Small intestine (tissue), 7 donors: ENCODE results near the gene FAM185A. TPM values are rescaled to one million over a fixed set of nuclear protein-coding genes. Genes with fewer than 3 reads are reported as not detected.

Experiments used
- DNase-seq, 2 donors: peaks; one replicate each; pipeline versions ENCODE4 v3.0.0 to v3.0.0-alpha.2; 2013
- FAIRE-seq: peaks from 2 replicates; lab custom pipeline; 2012; peaks lifted over from hg19 to GRCh38; lab: Jason Lieb, UNC
- H3K27ac ChIP-seq, 3 donors: one replicate each; pipeline ENCODE4 v1.5.1; 2013; ENCODE audit warnings: low read length in 2 of 3, mild to moderate bottlenecking in 2 of 3, control low read depth in 1 of 3, inconsistent platforms in 1 of 3, low read depth in 1 of 3, moderate library complexity in 1 of 3
- H3K27me3 ChIP-seq, 3 donors: one replicate each; pipeline ENCODE4 v1.6.1; 2013; ENCODE audit warnings: low read length in 3 of 3, inconsistent platforms in 1 of 3; ENCODE audit not compliant: control insufficient read depth in 3 of 3, insufficient read depth in 3 of 3
- H3K36me3 ChIP-seq, 3 donors: one replicate each; pipeline ENCODE4 v1.6.1; 2013; ENCODE audit warnings: low read length in 3 of 3, inconsistent platforms in 1 of 3, low read depth in 1 of 3, mild to moderate bottlenecking in 1 of 3, moderate library complexity in 1 of 3; ENCODE audit not compliant: control insufficient read depth in 3 of 3, insufficient read depth in 2 of 3
- H3K4me1 ChIP-seq, 3 donors: one replicate each; pipeline ENCODE4 v1.6.1; 2013; ENCODE audit warnings: low read length in 2 of 3, inconsistent platforms in 1 of 3, low read depth in 1 of 3, mild to moderate bottlenecking in 1 of 3, moderate library complexity in 1 of 3; ENCODE audit not compliant: control insufficient read depth in 3 of 3, insufficient read depth in 2 of 3
- H3K4me3 ChIP-seq, 3 donors: one replicate each; pipeline ENCODE4 v1.5.1; 2013; ENCODE audit warnings: low read length in 3 of 3, control low read depth in 1 of 3, inconsistent platforms in 1 of 3, low read depth in 1 of 3, mild to moderate bottlenecking in 1 of 3, moderate library complexity in 1 of 3
- H3K9me3 ChIP-seq, 2 donors: one replicate each; pipeline ENCODE4 v1.6.1; 2013; ENCODE audit warnings: low read depth in 1 of 2, low read length in 1 of 2; ENCODE audit not compliant: control insufficient read depth in 2 of 2, insufficient read depth in 1 of 2
- WGBS, 3 donors: extraction: QIAGEN DNeasy Blood & Tissue Kit; methylation state at CpG; one replicate each; pipeline ENCODE4 v1.1.7; 2013; 5-methylcytosine and 5-hydroxymethylcytosine counted together
- polyA plus RNA-seq, 4 donors: library from polyadenylated mRNA; stranded (reverse) in 3 of 4; unstranded in 1 of 4; fragments of 200-250 nt in 3 of 4; fragments of 120-200 nt in 1 of 4; gene quantifications; one replicate each; pipeline versions ENCODE4 v1.2.1 to v1.2.3, GENCODE V29; 2013
- donor health status: healthy with polysubstance abuse.
- donor health status: control.
- donor health status: control.
- donor health status: Bipolar disorder and iron deficiency.
- donor health status: healthy.

Gene FAM185A
- polyA plus RNA-seq, 4 donors, result 5.4 to 7.5 (median 6.1) TPM

DNA sequence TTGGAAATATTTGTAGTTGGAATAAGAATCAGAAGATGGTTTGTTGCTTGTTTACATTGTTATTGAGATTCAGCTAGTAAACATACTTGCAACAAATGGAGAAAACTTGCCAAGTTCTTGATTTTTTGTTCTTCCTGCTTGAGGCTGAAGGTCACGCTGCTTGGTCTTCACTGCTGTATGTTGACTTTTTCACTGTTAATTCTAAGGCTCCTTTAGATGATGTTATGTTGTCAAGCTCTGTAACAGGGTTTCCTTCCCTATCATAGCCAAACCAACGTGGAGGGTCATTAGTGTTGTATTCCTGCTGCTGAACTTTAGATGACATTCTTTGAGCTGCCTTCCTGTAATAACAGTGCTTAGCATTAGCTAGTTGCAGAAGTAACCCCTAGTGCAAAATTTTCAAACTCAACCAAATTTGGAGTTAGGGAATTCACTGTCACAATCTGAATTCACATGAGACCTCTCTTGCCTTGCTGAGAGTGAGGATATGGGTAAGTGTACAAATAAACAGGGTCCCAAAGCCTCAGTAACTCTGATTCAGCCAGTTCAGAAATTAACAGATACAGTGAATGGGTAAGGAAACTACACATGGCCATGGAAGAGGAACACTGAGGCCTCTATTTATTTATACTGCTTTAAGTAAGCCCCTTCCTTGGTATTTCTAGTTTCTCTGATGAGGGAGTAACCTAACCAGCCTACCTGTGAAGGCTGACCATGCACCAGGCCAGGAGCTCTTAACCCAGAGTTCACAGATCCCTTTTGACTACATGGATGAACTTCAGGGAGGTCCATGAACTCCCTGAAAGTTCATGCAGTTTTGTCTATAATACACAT is 64.6 kb downstream of the FAM185A start:
- FAIRE-seq (no peak), DNase-seq (no peak)
- no peak overlapping the region for H3K27ac ChIP-seq
- H3K4me3 ChIP-seq, result no peak overlapping the region
- no peaks in the 10 kb centered on the region for H3K27me3 ChIP-seq
- H3K9me3 ChIP-seq, result no peaks in the 10 kb centered on the region
- peaks cover 0 to 4% (median 2%) of the 10 kb centered on the region in 3 donors for H3K36me3 ChIP-seq
- peaks cover 0 to 3% (median 0%) of the 10 kb centered on the region in 3 donors for H3K4me1 ChIP-seq
- WGBS, 3 donors, result 68 to 88% (median 84%) methylated on average over 2 of the region's 2 CpGs

DNA sequence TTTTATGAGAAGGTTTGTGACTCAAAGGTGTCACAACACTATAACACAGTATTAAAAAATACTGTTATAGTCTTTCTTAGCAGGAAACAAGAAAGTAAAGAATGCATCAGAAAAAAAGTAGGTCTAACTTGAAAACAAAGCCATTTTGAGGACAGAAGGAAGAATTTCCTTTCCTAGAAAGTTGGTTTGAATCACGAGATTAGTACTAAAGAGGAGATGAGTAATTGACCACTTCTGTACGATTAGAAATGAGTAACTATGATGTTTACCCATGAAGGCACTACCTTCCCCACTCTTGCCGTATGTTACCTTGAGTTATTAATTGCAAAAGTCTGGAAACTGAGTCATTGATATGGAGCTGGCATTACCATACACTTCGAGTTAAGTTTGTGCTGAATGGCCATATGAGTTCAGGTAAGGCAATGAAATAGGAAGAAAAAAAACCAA is 65.2 kb downstream of the FAM185A start:
- DNase-seq (no peak), FAIRE-seq (no peak)
- Histone ChIP-seq H3K27me3 (no peaks in the 10 kb centered on the region), H3K4me3 (no peak overlapping the region), H3K9me3 (no peaks in the 10 kb centered on the region), H3K36me3 (peaks cover 0 to 4% (median 0%) of the 10 kb centered on the region in 3 donors), H3K27ac (no peak overlapping the region), H3K4me1 (peaks cover 0 to 3% (median 0%) of the 10 kb centered on the region in 3 donors)
- 71 to 85% (median 77%) methylated on average over 4 of the region's 4 CpGs for WGBS, 3 donors

DNA sequence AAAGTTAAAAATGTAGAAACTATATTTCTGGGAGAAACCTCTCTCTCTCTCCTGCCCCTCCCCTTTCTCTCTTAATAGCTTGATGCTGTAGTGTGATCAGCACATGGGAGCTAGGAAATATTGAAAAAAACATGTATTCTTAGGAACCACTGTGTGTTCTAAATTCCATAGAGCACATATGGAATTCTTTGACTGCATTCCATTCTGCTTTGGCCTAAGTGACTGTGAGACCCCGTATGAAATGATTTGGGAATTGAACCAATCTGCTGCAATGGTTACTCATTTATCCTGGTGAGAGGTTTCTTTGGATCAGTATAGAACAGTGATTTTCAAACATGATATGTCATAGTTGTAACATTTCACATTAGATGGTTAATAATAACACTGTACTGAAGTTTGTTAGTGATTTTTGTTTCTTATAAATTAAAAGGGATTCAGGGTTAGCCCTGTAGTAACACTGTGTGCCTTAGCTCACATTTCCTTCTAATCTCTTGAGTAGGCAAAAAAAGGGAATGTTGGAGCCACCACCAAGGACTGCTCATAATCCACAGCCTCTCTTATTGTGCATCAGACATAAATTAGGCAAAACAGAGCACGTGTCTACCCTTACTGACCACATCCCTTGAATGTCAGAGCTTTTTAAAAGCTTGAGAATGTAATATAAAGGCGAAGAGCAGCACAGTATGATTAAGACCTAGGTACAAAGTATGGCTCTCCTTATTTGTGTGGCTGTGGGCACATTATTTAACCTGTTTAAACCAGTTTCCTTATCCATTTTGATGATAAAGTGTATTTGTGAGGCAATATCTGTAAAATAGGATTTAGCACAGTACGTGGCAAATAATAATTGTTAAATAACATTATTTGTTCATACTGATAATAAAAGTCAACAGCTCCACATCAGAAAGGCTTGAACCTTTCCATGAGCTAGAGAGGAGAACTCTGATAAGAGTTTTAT is 69.1 kb downstream of the FAM185A start:
- peaks cover 0 to 2% (median 0%) of the 10 kb centered on the region in 3 donors for H3K36me3 ChIP-seq
- H3K27ac ChIP-seq, result no peak overlapping the region
- H3K4me3 ChIP-seq, result no peak overlapping the region
- DNase-seq, result no peak
- no peaks in the 10 kb centered on the region for H3K4me1 ChIP-seq
- FAIRE-seq, result no peak
- WGBS, 3 donors, result 81 to 84% (median 83%) methylated on average over 4 of the region's 4 CpGs
- no peaks in the 10 kb centered on the region for H3K9me3 ChIP-seq
- H3K27me3 ChIP-seq, result no peaks in the 10 kb centered on the region

DNA sequence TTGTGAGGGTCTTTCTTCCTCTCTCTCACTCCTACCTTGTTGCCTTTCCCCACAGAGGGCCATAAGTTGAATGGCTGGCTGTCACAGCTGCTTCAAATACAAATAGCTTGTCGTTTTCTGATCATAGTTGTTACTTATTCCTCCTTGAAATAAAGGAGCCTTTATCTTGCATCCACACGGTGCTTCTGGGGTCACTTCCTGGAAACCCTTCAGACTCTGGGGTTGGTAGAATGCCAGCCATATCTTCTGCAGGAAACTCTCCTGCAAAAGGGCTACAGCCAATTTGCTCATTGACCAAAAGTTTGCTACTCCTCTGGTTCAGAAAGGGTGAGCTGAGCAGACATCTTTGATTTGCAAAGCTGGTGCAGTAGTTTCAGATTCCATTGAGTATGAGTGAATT is 70.4 kb downstream of the FAM185A start:
- H3K27me3 ChIP-seq, result no peaks in the 10 kb centered on the region
- H3K9me3 ChIP-seq, result no peaks in the 10 kb centered on the region
- peaks cover 0 to 2% (median 0%) of the 10 kb centered on the region in 3 donors for H3K36me3 ChIP-seq
- WGBS, 3 donors, result 43 to 45% (median 44%) methylated on average over 2 of the region's 2 CpGs
- H3K4me1 ChIP-seq, result no peaks in the 10 kb centered on the region
- no peak for DNase-seq
- H3K4me3 ChIP-seq, result no peak overlapping the region
- no peak for FAIRE-seq
- H3K27ac ChIP-seq, result no peak overlapping the region

DNA sequence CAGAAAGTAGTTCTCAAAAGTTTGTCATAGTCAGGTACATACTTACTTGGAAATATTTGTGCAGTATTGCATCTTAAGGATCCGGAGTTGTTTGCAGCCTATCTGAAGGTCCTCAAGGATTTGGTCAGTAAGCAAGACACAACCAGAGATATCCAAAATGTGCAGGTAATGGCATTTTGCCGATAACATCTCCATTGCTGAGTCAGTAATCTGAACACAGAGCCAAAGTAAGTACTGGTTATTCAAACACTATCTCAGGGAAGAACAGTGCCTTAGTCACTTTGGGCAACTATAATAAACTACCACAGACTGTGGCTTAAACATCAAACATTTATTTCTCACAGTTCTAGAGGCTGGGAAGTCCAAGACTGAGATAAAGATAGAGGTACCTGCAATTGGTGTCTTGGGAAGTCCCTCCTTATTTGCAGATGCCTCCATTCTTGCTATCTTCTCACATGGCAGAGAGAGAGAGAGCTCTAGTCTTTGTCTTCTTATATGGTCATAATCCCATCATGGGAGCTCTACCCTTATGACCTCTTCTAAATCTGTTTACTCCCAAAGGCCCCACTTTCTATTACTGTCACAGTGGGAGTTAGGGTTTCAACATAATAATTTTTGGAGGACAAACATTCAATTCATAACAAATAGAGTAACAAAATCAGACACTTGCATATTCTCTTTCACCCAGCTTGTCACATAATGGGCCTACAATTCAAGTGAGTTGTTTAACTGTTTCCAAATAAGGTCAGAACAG is 73.4 kb downstream of the FAM185A start:
- 95 to 99% (median 97%) methylated on average over 2 of the region's 2 CpGs for WGBS, 3 donors
- DNase-seq (no peak), FAIRE-seq (no peak)
- no peaks in the 10 kb centered on the region for H3K27me3 ChIP-seq
- no peaks in the 10 kb centered on the region for H3K4me1 ChIP-seq
- peaks cover 0 to 4% of the 10 kb centered on the region in 2 donors for H3K9me3 ChIP-seq
- H3K27ac ChIP-seq, result no peak overlapping the region
- no peak overlapping the region for H3K4me3 ChIP-seq
- peaks cover 0 to 7% (median 0%) of the 10 kb centered on the region in 3 donors for H3K36me3 ChIP-seq

DNA sequence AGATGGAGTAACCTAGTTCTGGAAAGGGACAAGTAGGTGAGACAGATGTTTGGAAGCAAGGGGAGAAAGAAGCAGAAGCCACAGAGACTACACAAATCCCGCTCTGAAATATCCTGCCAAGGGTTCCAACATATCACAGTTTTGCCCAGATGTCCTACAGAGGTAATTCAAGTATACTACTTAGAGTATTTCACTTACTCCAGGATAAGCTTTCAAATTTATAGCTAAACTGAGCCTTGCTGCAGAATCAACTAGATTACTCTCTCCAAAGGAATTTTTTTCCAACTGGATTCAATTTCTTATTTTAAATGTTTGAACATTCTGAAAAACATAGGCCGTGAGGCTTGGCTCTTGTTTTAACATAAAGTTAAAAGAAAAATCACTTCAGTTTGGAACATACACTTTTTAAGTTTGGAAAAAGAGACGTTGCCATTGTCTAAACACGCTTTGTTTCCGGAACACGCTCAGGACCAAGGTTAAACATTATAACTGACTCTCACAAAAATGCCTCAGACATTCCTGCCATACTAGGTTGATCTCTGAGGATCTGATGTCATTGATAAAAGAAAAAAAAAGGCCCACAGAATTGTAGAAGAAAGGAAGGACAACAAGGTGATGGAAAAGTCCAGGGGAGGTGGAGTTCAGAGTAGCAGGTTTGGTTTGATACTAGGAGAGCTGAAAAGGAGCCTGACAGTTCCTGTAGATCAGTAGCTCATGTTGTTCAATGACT is 74.8 kb downstream of the FAM185A start:
- Histone ChIP-seq H3K4me3 (no peak overlapping the region), H3K27ac (no peak overlapping the region), H3K4me1 (no peaks in the 10 kb centered on the region), H3K36me3 (peaks cover 0 to 8% (median 0%) of the 10 kb centered on the region in 3 donors), H3K27me3 (no peaks in the 10 kb centered on the region), H3K9me3 (peaks cover 0 to 4% of the 10 kb centered on the region in 2 donors)
- no peak for FAIRE-seq
- no peak for DNase-seq
- 89 to 94% (median 92%) methylated on average over 6 of the region's 6 CpGs for WGBS, 3 donors

DNA sequence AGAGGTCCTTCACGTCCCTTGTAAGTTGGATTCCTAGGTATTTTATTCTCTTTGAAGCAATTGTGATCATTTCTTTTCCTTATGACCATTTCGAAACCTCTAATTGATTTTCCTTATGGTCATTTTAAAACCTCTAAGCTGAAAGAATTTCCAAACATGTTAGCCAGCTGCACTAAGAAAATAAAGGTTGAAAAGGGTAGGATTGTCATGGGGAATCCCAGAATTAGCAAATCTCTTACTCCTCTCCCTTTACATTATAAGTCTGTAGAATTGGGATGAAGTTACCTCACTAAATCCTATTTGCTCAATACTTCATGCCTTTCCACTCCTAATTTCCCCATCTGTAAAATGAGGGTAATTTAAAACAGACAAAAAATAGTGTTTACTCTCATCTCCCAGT is 79.5 kb downstream of the FAM185A start:
- 93 to 99% (median 98%) methylated on average over 2 of the region's 2 CpGs for WGBS, 3 donors
- no peak overlapping the region for H3K27ac ChIP-seq
- no peak for FAIRE-seq

More for the DNA sequence above, 79.5 kb downstream of the FAM185A start:
- Histone ChIP-seq H3K27me3 (no peaks in the 10 kb centered on the region), H3K36me3 (peaks cover 0 to 8% (median 0%) of the 10 kb centered on the region in 3 donors), H3K4me1 (no peaks in the 10 kb centered on the region), H3K9me3 (peaks cover 0 to 4% of the 10 kb centered on the region in 2 donors), H3K4me3 (no peak overlapping the region)
- no peak for DNase-seq
